ENCODE measurements around the gene HSD11B2. TPM values are rescaled to one million over a fixed set of nuclear protein-coding genes. Genes with fewer than 3 reads are reported as not detected.
A peak's percentile ranks its signal among the peaks of the same experiment; 100 is the strongest.

Gene HSD11B2
- total RNA-seq, 3 donors from 2014 or later (not counting 1 experiment from before 2014, with no cell fraction given): not detected

DNA sequence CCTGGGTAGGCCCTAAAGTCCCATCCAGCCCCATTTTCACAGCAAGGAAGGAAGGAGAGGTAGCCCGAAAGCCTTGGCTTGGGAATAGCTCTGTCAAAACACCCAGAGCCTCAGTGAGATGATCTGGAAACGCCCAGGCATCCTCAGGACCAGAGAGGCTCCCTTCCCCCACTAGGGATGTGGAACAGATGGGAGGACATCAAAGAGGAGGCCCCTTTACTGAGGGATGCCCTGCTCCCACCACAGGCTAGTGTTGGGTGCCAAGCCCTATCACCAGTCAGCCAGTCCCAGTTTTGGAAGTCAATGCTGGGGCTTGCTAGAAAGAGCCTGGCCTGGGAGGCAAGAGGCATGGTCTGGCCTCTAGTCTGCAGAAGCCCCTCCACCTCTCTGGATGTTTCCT, 42.3 kb upstream of the HSD11B2 start:
- no peaks in the 10 kb centered on the region for H3K9me3 ChIP-seq (ENCODE audit: control insufficient read depth, insufficient read depth, low read length)
- H3K27ac Mint-ChIP-seq: no peak overlapping the region
- no peak for ATAC-seq

DNA sequence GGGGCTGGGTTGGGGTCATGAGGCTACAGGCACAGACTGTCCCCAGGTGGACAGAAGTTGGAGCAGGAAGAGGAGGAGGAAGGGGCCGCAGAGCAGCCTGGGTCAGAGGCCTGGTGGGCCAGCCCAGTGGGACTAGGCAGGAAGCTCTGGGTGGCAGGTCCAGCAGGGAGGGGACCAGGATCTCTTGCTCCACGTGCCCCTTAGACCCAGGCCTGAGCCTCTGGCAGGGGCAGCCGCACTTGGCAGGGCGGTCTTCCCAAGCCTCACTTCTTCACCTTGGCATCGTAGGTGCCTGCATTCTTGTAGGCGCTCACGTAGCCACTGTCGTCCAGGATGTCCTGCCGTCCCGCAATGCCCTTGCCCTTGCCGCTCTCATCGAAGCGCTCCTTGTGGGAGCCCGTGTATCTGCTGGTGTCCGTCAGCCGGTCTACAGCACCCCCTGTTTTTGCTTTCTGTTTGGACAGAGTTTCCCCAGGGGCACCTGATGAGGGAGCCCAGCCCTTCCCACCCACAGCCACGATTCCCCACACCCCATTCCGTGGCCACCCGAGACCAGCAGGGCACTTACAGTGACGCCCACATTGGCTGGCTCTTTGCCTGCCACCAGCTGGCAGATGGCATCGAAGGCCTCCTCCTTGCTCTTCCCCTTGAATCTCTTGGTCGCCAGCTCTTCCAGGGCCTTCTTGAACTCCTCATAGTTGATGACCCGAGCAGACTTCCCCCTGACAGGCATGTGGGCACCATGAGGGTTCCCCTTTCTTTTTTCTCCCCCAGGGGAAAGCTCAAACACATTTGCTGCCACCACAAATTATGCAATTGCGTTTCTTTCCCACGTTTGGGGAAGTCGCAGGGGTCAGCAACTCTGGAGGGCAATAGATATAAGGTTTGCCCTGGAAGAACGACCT, 40.8 kb upstream of the HSD11B2 start:
- Histone ChIP-seq H3K9me3 (ENCODE audit: control insufficient read depth, insufficient read depth, low read length) (no peaks in the 10 kb centered on the region), H3K36me3 (ENCODE audit: control insufficient read depth, insufficient read depth, low read length) (no peaks in the 10 kb centered on the region), H3K27ac (ENCODE audit: low read length) (no peak overlapping the region), H3K27me3 (ENCODE audit: control insufficient read depth, insufficient read depth, low read length) (peaks cover 21% of the 10 kb centered on the region), H3K4me3 (ENCODE audit: low read length) (no peak overlapping the region), H3K4me1 (ENCODE audit: control insufficient read depth, insufficient read depth, low read length) (peaks cover 47% of the 10 kb centered on the region)
- Mint-ChIP-seq H3K9me3 (no peaks in the 10 kb centered on the region), H3K36me3 (no peaks in the 10 kb centered on the region), H3K27ac (no peak overlapping the region), H3K27me3 (ENCODE audit: low read depth in 2 of 2) (peaks cover 9 to 34% of the 10 kb centered on the region in 2 donors), H3K4me1 (peaks cover 5 to 24% of the 10 kb centered on the region in 2 donors), H3K4me3 (no peak overlapping the region)
- TF ChIP-seq, protein P1, sequence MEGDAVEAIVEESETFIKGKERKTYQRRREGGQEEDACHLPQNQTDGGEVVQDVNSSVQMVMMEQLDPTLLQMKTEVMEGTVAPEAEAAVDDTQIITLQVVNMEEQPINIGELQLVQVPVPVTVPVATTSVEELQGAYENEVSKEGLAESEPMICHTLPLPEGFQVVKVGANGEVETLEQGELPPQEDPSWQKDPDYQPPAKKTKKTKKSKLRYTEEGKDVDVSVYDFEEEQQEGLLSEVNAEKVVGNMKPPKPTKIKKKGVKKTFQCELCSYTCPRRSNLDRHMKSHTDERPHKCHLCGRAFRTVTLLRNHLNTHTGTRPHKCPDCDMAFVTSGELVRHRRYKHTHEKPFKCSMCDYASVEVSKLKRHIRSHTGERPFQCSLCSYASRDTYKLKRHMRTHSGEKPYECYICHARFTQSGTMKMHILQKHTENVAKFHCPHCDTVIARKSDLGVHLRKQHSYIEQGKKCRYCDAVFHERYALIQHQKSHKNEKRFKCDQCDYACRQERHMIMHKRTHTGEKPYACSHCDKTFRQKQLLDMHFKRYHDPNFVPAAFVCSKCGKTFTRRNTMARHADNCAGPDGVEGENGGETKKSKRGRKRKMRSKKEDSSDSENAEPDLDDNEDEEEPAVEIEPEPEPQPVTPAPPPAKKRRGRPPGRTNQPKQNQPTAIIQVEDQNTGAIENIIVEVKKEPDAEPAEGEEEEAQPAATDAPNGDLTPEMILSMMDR (IDR thresholded peaks at IDR 0.05): no peak
- DNase-seq (no peak), ATAC-seq (peak in 1 of 3 donors; percentile 33)
- WGBS (ENCODE audit: insufficient coverage): 62% methylated on average over 27 of the region's 27 CpGs
- intact Hi-C loops (cut with micrococcal nuclease): no loop called here

More for the DNA sequence above, 42.3 kb upstream of the HSD11B2 start:
- peaks cover 9 to 24% of the 10 kb centered on the region in 2 donors for H3K27me3 Mint-ChIP-seq (ENCODE audit: low read depth in 2 of 2)
- no peaks in the 10 kb centered on the region for H3K36me3 ChIP-seq (ENCODE audit: control insufficient read depth, insufficient read depth, low read length)
- H3K4me1 ChIP-seq (ENCODE audit: control insufficient read depth, insufficient read depth, low read length): peaks cover 33% of the 10 kb centered on the region
- WGBS (ENCODE audit: insufficient coverage): 86% methylated on average over 2 of the region's 2 CpGs
- intact Hi-C loops (cut with micrococcal nuclease): no loop called here
- no peak for DNase-seq
- peaks cover 0 to 15% of the 10 kb centered on the region in 2 donors for H3K4me1 Mint-ChIP-seq
- TF ChIP-seq, protein P1 (IDR thresholded peaks at IDR 0.05): no peak
- no peak overlapping the region for H3K4me3 Mint-ChIP-seq
- no peak overlapping the region for H3K4me3 ChIP-seq (ENCODE audit: low read length)
- peaks cover 8% of the 10 kb centered on the region for H3K27me3 ChIP-seq (ENCODE audit: control insufficient read depth, insufficient read depth, low read length)
- no peaks in the 10 kb centered on the region for H3K9me3 Mint-ChIP-seq
- H3K36me3 Mint-ChIP-seq: no peaks in the 10 kb centered on the region
- no peak overlapping the region for H3K27ac ChIP-seq (ENCODE audit: low read length)

DNA sequence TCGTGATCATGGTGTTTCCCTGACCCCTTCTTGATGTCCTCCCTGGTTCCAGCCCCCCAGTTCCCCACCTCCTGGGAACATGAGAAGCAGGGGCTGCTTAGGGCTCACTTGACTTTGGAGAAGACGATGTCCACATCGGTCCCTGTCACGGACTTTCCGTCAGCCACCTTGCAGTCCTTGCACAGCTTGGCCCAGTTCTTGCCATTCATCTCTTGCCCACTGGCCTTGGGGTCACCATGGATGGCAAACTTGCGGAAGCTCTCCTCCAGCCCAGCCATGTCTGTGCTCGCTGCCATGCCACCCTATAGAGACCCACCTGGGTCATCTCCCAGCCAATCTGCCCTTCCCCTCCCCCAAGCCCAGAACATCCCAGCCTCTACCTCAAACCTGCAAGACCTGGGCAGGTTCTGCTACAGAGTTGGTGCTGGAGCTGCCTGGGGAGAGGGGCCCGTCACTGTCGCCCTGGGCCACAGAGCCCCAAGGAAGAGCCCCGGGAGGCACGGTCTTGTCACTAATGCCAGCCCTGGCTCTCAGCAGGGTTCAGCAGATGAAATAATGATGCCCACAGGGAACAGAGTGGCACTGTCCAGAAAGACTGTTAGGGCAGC, 40.0 kb upstream of the HSD11B2 start:
- Mint-ChIP-seq H3K36me3 (no peaks in the 10 kb centered on the region), H3K9me3 (no peaks in the 10 kb centered on the region), H3K27me3 (ENCODE audit: low read depth in 2 of 2) (peaks cover 9 to 32% of the 10 kb centered on the region in 2 donors), H3K4me1 (peaks cover 5 to 24% of the 10 kb centered on the region in 2 donors), H3K27ac (peak overlapping the region in 1 of 2 donors; percentile 42), H3K4me3 (no peak overlapping the region)
- TF ChIP-seq, protein P1 (IDR thresholded peaks at IDR 0.05): no peak
- no peaks in the 10 kb centered on the region for H3K9me3 ChIP-seq (ENCODE audit: control insufficient read depth, insufficient read depth, low read length)
- no peak for ATAC-seq
- no peak for DNase-seq
- H3K27me3 ChIP-seq (ENCODE audit: control insufficient read depth, insufficient read depth, low read length): peaks cover 25% of the 10 kb centered on the region
- WGBS (ENCODE audit: insufficient coverage): 91% methylated on average over 11 of the region's 11 CpGs
- intact Hi-C loops (cut with micrococcal nuclease): no loop called here
- H3K27ac ChIP-seq (ENCODE audit: low read length): no peak overlapping the region
- H3K36me3 ChIP-seq (ENCODE audit: control insufficient read depth, insufficient read depth, low read length): no peaks in the 10 kb centered on the region
- no peak overlapping the region for H3K4me3 ChIP-seq (ENCODE audit: low read length)
- peaks cover 54% of the 10 kb centered on the region for H3K4me1 ChIP-seq (ENCODE audit: control insufficient read depth, insufficient read depth, low read length)

Data from natural killer cell (primary cell).